ENCODE data around the gene TMEM207. TPM values are rescaled to one million over a fixed set of nuclear protein-coding genes. Genes with fewer than 3 reads are reported as not detected.

The TMEM207 gene
- total RNA-seq, result not detected in 2 replicates

DNA sequence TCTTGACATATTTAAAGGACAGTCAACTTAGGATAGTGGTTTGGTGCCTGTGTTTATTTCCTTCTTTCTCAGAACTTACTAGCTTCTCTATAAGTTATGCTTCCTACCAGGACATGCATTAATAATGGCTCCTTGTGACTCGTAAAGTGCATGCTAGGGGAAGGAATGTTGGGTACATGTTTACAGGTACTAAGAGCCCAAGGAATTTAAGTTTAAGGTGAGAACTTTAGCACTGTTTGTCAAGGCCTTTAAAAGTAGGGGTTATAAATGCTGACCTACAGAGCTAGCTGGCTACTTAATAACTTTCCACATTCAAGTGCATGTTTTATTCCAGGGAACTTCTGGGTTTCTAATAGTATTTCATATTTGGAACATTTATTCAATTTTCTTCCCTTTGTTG lies at the start of gene TMEM207:
Gene TMEM207, minus strand, starts transcription at position 101 of the 400 bp plus-strand sequence. Its CDS starts 92 bp downstream, at position 9.

DNA sequence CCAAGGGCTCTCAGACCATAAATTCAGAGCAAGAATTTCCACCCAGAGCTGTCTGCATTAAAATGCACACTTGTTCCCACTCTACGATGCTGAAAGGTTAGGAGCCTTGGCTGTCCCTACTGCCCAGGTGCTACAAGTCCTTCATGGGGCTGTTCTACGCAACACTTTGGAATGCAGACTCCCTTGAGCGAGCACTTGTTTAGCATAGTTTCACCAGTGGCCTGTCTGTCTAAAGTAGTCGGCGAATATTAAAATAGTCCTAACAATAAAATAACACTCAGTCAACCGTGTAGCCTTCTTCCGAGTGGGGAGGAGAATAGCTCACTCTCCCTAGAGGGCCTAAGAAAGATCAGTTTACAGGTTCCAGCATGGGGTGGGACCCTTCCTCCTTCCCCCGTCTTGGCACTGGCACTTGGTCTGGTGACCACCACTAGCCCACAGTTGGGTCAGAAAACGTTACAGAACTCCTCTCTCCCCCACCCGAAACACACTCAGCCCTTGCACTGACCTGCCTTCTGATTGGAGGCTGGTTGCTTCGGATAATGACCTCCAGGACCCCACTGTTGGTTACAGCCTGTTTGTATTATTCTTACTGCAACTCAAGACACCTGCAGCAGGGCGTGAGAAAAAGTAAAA lies 62.0 kb downstream of the TMEM207 start, which contains the start of gene CLDN16:
Gene CLDN16, plus strand, starts transcription at position 586 of the 636 bp plus-strand sequence. CDS start 167 bp downstream, outside the sequence.

Other genes with a start within 250 kb of the TMEM207 start
- gene CLDN1, start 127.5 kb downstream of the TMEM207 start, total RNA-seq, result 70.7 and 299 TPM in 2 replicates
- gene CLDN16, start 61.7 kb downstream of the TMEM207 start, total RNA-seq, result 1.0 and 3.4 TPM in 2 replicates
- 56.4 and 72.6 TPM in 2 replicates for gene IL1RAP, start 64.2 kb upstream of the TMEM207 start, total RNA-seq